GM21367 (cell line): ENCODE measurements around the gene ZBTB16.

Experiments
- ATAC-seq: cut with Tn5 transposase; IDR thresholded peaks from one replicate; pipeline ENCODE4 v1.9.1; 2021; ENCODE audit not compliant: unreplicated experiment

Gene ZBTB16

GRCh38 chr11:114200351-114201133, 141.0 kb downstream of the ZBTB16 start:
- no peak for ATAC-seq

GRCh38 chr11:114201219-114201618, 141.7 kb downstream of the ZBTB16 start:
- no peak for ATAC-seq

- ATAC-seq, result no peak
These were observed 142.6 kb downstream of the ZBTB16 start for GRCh38 chr11:114202011-114202609.

GRCh38 chr11:114207096-114207495, 147.6 kb downstream of the ZBTB16 start:
- no peak for ATAC-seq

GRCh38 chr11:114208377-114208776, 148.9 kb downstream of the ZBTB16 start:
- no peak for ATAC-seq

- ATAC-seq, result no peak
These were observed 149.8 kb downstream of the ZBTB16 start for GRCh38 chr11:114209343-114209742.

- ATAC-seq, result no peak
These were observed 150.4 kb downstream of the ZBTB16 start for GRCh38 chr11:114209904-114210303.

GRCh38 chr11:114211444-114212121, 152.1 kb downstream of the ZBTB16 start:
- ATAC-seq, result no peak

- no peak for ATAC-seq
These were observed 154.1 kb downstream of the ZBTB16 start for GRCh38 chr11:114213622-114214021.

GRCh38 chr11:114215428-114215827, 155.9 kb downstream of the ZBTB16 start:
- no peak for ATAC-seq

- ATAC-seq, result no peak
These were observed 156.6 kb downstream of the ZBTB16 start for GRCh38 chr11:114215871-114216795.

- ATAC-seq, result no peak
These were observed 157.3 kb downstream of the ZBTB16 start for GRCh38 chr11:114216796-114217180.

- ATAC-seq, result no peak
These were observed 159.0 kb downstream of the ZBTB16 start for GRCh38 chr11:114218508-114218907.

- ATAC-seq, result no peak
These were observed 160.2 kb downstream of the ZBTB16 start for GRCh38 chr11:114219559-114220349.

GRCh38 chr11:114221037-114221436, 161.5 kb downstream of the ZBTB16 start:
- no peak for ATAC-seq

- ATAC-seq, result no peak
These were observed 166.2 kb downstream of the ZBTB16 start for GRCh38 chr11:114225661-114226060.

GRCh38 chr11:114226356-114226755, 166.8 kb downstream of the ZBTB16 start:
- ATAC-seq, result no peak

- no peak for ATAC-seq
These were observed 169.2 kb downstream of the ZBTB16 start for GRCh38 chr11:114228435-114229411.
